Rectal smooth muscle tissue (tissue), 1 donor: ENCODE measurements around the gene CAD.

Experiments
- H3K27ac ChIP-seq: one replicate; pipeline ENCODE4 v1.7.0; 2013; ENCODE audit warnings: low read depth, low read length, inconsistent platforms
- H3K27me3 ChIP-seq: one replicate; pipeline ENCODE4 v1.7.0; 2013; ENCODE audit warnings: low read length; ENCODE audit not compliant: control insufficient read depth, insufficient read depth
- H3K36me3 ChIP-seq: one replicate; pipeline ENCODE4 v1.7.0; 2013; ENCODE audit warnings: low read length; ENCODE audit not compliant: control insufficient read depth, insufficient read depth
- H3K4me1 ChIP-seq: one replicate; pipeline ENCODE4 v1.7.0; 2013; ENCODE audit warnings: low read length; ENCODE audit not compliant: control insufficient read depth, insufficient read depth
- H3K4me3 ChIP-seq: one replicate; pipeline ENCODE4 v1.7.0; 2013; ENCODE audit warnings: low read length
- H3K9ac ChIP-seq: one replicate; pipeline ENCODE4 v1.7.0; 2013; ENCODE audit warnings: low read length

Gene CAD

DNA sequence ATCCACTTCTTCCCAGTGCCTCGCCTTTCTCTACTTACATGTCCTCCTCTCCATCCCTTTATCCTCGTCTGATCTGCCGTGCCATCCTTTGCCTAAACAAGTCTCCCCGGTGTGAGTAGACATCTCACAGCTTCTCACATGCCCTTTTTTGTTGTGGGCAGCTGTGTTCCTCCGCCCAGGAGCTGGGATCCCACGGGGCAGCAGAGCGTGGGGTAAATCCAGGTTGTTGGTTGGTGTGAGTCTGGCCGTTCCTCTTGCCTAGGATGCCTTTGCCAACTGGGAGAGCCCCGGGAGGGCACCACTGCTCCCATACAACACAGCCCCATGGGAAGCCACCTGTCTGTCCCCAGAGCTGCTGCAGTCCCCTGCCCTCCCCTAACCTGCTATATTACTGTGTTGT lies 23.2 kb downstream of the CAD start:
- Histone ChIP-seq H3K4me3 (no peak overlapping the region), H3K36me3 (peaks cover 43% of the 10 kb centered on the region), H3K4me1 (no peaks in the 10 kb centered on the region), H3K27ac (no peak overlapping the region), H3K9ac (no peak overlapping the region), H3K27me3 (no peaks in the 10 kb centered on the region)

- Histone ChIP-seq H3K27ac (no peak overlapping the region), H3K4me3 (no peak overlapping the region), H3K9ac (no peak overlapping the region), H3K27me3 (no peaks in the 10 kb centered on the region), H3K4me1 (no peaks in the 10 kb centered on the region), H3K36me3 (peaks cover 39% of the 10 kb centered on the region)
Measured at GRCh38 chr2:27241761-27242613, 24.8 kb downstream of the CAD start.

GRCh38 chr2:27242614-27242951 lies 25.4 kb downstream of the CAD start:
- no peaks in the 10 kb centered on the region for H3K4me1 ChIP-seq
- no peak overlapping the region for H3K27ac ChIP-seq
- no peak overlapping the region for H3K9ac ChIP-seq
- H3K27me3 ChIP-seq = no peaks in the 10 kb centered on the region
- H3K4me3 ChIP-seq = no peak overlapping the region
- H3K36me3 ChIP-seq = peaks cover 34% of the 10 kb centered on the region

GRCh38 chr2:27243391-27244130 lies 26.4 kb downstream of the CAD start:
- peaks cover 29% of the 10 kb centered on the region for H3K36me3 ChIP-seq

GRCh38 chr2:27245116-27245515 lies 27.9 kb downstream of the CAD start:
- Histone ChIP-seq H3K9ac (no peak overlapping the region), H3K27ac (no peak overlapping the region), H3K36me3 (peaks cover 21% of the 10 kb centered on the region), H3K4me1 (no peaks in the 10 kb centered on the region), H3K27me3 (no peaks in the 10 kb centered on the region), H3K4me3 (no peak overlapping the region)

More at GRCh38 chr2:27243391-27244130, 26.4 kb downstream of the CAD start:
- H3K27me3 ChIP-seq = no peaks in the 10 kb centered on the region
- H3K4me3 ChIP-seq = no peak overlapping the region
- no peak overlapping the region for H3K9ac ChIP-seq
- no peaks in the 10 kb centered on the region for H3K4me1 ChIP-seq
- H3K27ac ChIP-seq = no peak overlapping the region

GRCh38 chr2:27245626-27246025 lies 28.5 kb downstream of the CAD start:
- no peaks in the 10 kb centered on the region for H3K27me3 ChIP-seq
- no peak overlapping the region for H3K9ac ChIP-seq
- H3K4me1 ChIP-seq = no peaks in the 10 kb centered on the region
- H3K27ac ChIP-seq = no peak overlapping the region
- peaks cover 21% of the 10 kb centered on the region for H3K36me3 ChIP-seq
- H3K4me3 ChIP-seq = no peak overlapping the region

DNA sequence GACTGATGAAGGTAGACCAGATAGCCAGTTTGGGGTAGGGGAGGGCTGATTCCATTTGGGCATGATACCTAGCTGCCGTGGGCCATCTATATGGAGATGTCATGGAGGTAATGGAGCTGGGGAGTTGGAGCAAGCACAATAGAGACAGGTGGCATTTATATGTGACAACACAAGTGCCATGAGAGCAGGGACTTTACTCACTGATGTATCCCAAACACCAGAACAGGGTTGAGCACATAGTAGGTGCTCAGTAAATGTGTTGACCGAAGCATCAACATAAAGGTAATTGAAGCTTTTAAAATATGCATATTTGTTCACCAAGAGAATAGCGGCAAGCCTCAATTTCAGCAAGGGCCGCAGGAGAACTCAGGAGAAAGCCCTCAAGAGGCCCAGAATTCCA lies 30.7 kb downstream of the CAD start:
- H3K36me3 ChIP-seq = peaks cover 5% of the 10 kb centered on the region
- H3K4me1 ChIP-seq = no peaks in the 10 kb centered on the region
- H3K4me3 ChIP-seq = no peak overlapping the region
- H3K27ac ChIP-seq = no peak overlapping the region
- H3K27me3 ChIP-seq = no peaks in the 10 kb centered on the region
- no peak overlapping the region for H3K9ac ChIP-seq

GRCh38 chr2:27249159-27249890 lies 32.2 kb downstream of the CAD start:
- H3K36me3 ChIP-seq = no peaks in the 10 kb centered on the region
- no peak overlapping the region for H3K9ac ChIP-seq
- no peak overlapping the region for H3K4me3 ChIP-seq
- H3K27ac ChIP-seq = no peak overlapping the region
- no peaks in the 10 kb centered on the region for H3K27me3 ChIP-seq
- H3K4me1 ChIP-seq = no peaks in the 10 kb centered on the region

DNA sequence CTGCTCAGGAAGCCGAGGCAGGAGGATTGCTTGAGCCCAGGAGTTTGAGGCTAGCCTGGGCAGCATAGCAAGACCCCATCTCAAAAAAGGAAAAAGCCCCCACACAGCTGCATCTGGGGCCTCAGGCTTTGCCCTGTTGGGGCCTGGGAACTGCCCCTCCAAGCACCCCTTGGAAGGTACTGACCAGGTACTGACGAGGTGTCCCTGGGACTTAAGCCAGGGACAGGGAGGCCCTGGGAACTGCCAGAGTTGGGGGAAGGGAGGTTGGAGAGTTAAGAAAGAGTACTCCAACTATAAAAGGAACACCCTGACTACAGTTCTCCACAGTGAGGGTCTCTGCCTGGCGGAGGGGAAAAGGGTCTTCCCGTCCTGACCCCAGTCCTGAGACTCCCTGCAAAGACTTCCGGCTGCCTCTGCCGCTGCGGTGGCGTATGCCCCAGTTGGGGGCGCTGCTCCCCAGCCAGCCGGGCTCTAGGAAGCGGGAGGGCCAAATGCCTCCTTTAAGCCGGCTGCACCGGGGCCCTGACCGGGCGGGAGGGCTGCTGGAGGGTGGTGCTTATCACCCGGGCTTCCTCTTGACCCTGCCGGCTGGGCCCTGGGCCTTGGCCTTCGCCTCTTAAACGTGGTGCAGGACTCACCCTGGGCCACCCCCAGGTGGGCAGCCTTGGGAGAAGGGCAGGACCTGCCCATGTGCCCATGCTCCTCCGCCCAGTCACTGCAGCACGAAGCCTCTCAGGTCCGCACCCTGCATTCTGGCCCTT lies 32.9 kb downstream of the CAD start:
- Histone ChIP-seq H3K27ac (no peak overlapping the region), H3K9ac (no peak overlapping the region), H3K4me3 (no peak overlapping the region), H3K27me3 (no peaks in the 10 kb centered on the region), H3K4me1 (no peaks in the 10 kb centered on the region), H3K36me3 (no peaks in the 10 kb centered on the region)

DNA sequence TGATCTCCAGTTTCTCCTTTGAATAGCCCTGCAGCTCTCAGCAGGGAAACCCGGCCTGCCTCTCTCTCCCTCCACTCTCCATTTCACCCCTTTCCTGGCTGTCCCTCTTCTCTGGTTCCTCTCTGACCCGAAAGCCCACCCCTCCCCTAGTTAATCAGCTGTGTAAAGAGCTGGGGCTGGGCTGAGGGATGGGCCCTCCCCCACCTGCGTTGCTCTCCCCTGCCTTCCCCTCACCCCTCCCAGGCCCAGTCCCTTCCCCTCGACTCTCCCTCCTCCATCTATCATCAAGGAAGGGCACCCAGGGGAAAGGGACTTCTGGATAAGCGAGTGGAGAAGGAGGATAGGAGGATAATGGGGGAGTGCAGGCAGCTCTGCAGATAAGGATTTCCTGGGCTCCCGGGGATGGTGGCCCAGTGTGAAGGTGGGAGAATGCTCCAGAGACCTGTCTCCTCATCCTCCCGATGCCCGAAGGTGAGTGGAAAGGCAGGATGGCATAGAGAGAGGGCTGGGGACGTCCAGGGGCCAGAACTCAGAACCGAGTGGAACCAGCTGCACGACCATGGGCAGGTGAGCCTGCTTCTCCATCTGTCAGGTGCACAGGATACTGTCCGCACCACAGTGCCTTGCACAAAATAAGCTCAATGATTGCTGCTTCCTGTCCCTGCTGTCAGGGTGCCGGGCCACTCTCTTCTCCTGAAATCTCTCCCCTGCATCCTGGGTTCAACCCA lies 33.6 kb downstream of the CAD start:
- H3K4me1 ChIP-seq = no peaks in the 10 kb centered on the region
- no peak overlapping the region for H3K4me3 ChIP-seq
- H3K27me3 ChIP-seq = no peaks in the 10 kb centered on the region
- no peaks in the 10 kb centered on the region for H3K36me3 ChIP-seq
- no peak overlapping the region for H3K27ac ChIP-seq
- H3K9ac ChIP-seq = no peak overlapping the region

GRCh38 chr2:27251766-27252165 lies 34.6 kb downstream of the CAD start:
- H3K4me1 ChIP-seq = no peaks in the 10 kb centered on the region
- H3K27me3 ChIP-seq = no peaks in the 10 kb centered on the region

More at GRCh38 chr2:27251766-27252165, 34.6 kb downstream of the CAD start:
- no peak overlapping the region for H3K27ac ChIP-seq
- no peak overlapping the region for H3K9ac ChIP-seq
- H3K4me3 ChIP-seq = no peak overlapping the region
- no peaks in the 10 kb centered on the region for H3K36me3 ChIP-seq
